GM21367 (cell line): ENCODE data around the gene TMEM183A.

Experiments used
- ATAC-seq: cut with Tn5 transposase; IDR thresholded peaks from one replicate; pipeline ENCODE4 v1.9.1; 2021; ENCODE audit not compliant: unreplicated experiment

Gene TMEM183A

GRCh38 chr1:203028067-203028783, 21.1 kb downstream of the TMEM183A start:
- no peak for ATAC-seq

DNA sequence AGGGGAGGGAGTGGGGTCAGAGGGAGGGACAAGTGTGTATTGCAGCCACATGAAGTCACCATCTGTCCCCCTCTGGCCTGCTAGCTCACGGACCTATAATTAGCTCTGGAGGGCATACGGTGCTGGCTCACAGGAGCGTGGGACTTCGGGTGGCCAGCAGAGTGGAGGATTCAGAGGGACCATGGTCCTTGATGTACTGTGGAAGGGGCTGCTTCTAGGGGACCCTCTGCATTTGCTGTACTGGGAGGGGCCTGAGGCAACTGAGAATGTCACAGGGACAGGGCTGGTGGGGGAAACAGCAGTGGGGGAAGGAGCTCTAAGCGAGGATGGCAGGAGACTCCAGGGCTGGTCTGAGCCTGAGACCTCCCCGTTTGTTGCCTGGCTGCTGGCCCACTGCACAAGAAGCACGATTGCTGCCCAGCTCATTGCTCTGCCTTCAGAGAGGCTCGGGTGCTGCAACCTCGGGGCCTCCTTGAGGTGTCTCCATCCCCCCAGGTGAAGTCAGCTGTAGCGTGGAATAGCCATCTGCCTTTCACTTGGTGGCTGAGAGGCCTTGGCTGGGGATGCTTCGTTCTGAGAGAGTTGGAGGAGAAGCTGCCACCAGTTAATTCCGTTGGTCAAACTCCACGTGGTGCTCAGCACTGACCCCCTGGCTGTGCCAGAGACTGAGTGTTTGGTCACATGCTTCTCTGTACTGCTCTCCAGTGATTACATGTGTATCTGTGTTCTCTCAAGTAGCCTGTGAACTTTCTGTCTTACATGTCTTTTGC, 21.8 kb downstream of the TMEM183A start:
- ATAC-seq: no peak

- ATAC-seq: no peak
These were observed 24.3 kb downstream of the TMEM183A start for GRCh38 chr1:203031467-203031866.

DNA sequence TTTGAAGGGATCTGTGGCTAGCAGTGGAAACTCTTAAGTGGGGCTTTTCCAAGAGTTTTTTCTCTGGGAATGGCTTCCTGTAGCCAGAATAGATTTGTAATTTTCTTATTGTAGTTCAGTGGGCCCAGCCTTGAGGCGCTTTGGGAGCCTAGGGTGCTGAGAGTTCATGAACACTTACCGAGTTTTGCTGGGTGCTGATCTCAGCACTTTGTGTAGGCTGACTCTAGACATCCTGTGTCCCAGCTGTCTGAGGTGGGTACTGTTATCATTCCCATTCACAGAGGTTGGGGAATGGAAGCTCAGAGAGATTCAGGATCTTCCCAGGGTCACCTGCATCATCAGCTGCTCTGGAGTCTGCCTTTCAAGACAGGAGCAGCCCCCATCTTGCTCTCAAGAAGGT, 26.1 kb downstream of the TMEM183A start:
- ATAC-seq: no peak

- no peak for ATAC-seq
These were observed 26.7 kb downstream of the TMEM183A start for GRCh38 chr1:203033917-203034316.

DNA sequence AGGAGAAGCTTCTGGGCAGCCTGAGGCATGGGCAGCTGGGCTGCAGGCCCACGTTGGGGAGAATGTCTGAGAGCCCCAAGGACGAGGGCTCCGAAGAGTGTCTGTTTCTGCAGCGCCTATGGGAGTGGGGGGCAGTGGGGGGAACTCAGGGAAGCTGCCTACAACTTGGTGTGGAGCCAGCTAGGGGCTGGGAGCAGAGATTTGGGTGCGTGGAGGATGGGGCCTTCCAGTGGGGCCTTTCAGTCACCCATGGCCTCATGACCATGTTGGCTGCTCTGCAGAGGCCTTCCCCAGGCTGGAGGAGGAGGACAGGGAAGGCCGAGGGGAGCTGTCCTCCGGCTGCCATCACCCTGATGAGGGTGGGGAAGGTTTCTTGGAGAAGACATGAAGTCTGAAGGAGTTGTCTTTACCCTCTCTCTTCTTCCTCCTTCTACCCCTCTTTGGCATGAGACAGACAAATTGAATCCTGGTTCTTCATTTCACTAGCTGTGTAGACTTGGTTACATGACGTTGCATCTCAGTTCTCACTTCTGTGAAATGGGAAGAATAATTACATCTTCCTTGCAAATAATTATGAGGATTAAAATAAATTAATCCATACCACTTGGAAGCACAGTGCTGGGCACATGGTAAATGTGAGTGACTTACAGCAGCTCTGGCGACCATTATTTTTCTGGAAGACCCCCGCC, 27.4 kb downstream of the TMEM183A start:
- ATAC-seq: no peak

DNA sequence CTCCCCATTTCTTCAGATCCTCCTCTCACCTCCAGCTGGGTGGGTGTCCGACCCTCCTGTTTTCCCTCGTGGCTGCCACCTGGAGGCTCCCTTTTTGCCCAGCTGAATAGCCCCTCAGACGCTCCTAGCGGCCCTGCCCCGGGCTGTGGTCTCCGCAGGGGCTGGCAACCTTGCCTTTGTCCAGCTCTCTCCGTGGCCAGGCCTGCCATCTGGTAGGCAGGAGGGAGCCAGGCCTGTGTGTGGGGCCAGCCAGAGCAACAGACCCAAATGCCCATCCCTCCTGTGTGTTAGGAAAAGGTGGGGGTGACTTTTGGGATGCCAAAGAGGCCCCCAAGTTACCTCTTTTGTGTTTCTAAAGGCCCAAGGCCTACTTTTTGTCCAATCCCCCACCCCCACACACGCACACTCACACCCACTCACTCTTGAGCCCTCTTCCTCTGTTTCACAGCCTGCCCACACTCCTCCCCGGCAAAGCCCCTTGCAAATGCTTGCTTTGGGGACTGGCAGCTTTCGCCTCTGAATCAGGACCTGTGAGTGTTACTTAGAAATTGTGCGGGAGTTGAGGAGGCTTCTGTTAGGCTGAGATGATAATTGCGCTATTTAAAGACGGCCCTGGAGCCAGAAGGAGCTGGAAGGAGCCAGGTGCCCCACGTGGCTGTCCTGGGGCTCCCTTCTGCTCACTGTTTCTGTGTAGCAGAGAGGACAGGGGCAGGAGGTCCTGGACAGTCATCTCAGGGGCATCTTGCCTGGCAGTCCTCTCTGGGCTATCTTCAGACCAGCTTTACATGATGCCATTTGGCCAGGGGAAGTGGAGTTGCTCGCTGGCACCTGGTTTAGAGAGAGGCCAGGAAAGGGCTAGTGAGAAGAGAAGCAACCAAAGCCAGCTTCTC, 28.2 kb downstream of the TMEM183A start:
- no peak for ATAC-seq

DNA sequence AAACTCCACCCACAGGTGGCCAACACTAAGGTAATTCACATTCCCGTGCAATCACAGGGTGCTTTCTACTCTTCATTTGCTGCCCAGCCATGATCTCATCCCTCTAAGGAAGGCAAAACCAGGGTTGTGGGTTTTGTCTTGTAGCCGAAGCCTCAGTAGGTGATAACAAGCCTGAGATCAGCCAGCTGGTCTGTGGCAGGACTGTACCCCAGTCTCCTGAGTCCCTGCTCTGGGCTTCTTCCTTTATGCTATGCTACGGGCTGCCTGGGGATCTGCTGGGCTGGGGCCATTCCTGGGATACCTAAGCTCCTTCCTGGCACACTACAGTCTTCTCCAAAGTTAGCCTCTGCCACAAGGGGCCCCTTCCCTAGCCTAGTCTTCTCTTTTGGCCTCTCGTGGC, 29.0 kb downstream of the TMEM183A start:
- no peak for ATAC-seq

DNA sequence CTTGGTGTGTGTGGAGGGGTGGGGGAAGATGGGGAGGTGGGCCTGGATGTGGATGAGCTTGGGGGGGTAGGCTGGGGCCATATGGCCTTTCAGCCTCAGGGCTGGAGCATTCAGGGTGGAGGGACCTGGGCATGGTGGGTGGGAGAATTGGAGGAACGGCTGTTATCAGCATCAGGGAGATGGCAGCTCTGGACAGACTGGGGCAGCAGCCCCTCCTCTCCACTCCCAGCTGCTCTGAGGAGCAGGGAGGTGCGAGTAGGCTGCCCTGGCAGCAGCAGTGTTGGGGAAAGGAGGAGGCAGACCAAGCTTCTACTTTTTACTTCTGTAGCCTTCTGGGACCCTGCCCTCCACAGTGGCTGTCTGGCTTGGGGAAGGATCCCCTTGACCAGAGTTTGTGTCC, 29.4 kb downstream of the TMEM183A start:
- ATAC-seq: no peak

GRCh38 chr1:203037509-203038190, 30.5 kb downstream of the TMEM183A start:
- ATAC-seq: no peak

GRCh38 chr1:203038217-203038741, 31.1 kb downstream of the TMEM183A start:
- no peak for ATAC-seq

- no peak for ATAC-seq
These were observed 31.9 kb downstream of the TMEM183A start for GRCh38 chr1:203038891-203039608.

DNA sequence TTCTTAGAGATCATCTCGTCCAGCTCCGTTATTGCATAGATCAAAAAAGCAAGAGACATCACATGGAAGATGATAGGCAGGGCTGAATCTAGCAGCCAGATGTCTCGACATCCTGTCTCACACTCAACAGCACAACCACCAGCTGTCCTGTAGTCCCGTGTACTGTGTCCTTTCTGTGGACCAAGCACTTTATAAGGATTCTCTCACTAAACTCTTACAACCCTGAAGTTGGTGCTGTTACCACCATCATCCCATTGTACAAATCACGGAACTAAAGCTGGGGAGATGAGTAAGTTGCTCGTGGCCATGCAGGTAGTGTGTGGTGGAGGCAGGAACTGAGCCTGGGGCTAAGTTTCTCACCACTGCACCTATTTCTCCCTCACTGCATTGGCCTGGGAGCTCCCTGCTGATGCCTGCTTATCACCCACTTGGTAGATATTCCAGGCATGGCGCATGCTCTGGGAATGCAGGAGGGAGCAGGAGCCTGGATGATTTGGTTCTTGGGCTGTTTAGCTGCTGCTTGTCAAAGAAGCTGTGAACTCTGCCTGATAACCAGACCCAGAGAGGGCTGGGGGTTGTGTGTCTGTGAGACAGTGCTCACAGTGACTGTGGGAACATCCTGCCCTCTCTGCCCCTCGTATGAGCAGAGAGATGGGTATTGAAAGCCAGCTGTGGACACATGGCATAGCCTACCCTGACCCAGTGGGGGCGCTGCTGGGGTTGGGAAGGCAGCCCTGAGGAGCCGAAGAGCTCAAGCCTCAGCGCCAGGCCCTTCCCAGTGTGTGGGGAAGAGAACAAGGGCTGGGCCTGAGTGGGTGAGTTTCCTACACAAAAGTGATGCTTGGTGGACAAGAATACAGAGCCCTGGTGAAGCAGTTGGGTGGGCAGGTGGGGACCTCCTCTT, 32.7 kb downstream of the TMEM183A start:
- no peak for ATAC-seq

GRCh38 chr1:203040513-203041275, 33.5 kb downstream of the TMEM183A start:
- ATAC-seq: no peak

GRCh38 chr1:203041351-203041932, 34.3 kb downstream of the TMEM183A start:
- no peak for ATAC-seq

GRCh38 chr1:203043830-203044545, 36.8 kb downstream of the TMEM183A start:
- no peak for ATAC-seq
